ENCODE results near the gene TP63.

The TP63 gene

GRCh38 chr3:189909139-189909538 lies 277.9 kb downstream of the TP63 start:
- TF ChIP-seq MAX (IDR thresholded peaks at IDR 0.05; ENCODE audit: low read depth, low read length) (no peak), POLR2A (IDR thresholded peaks at IDR 0.05; ENCODE audit: extremely low read depth, insufficient read length) (no peak), MYC (IDR thresholded peaks at IDR 0.05; ENCODE audit: low read depth, low read length) (no peak), CTCF (IDR thresholded peaks at IDR 0.05; ENCODE audit: low read depth, low read length) (no peak)
- DNase-seq (ENCODE audit: low read depth), result no peak

GRCh38 chr3:189909573-189909972 lies 278.4 kb downstream of the TP63 start:
- TF ChIP-seq MAX (IDR thresholded peaks at IDR 0.05; ENCODE audit: low read depth, low read length) (no peak), POLR2A (IDR thresholded peaks at IDR 0.05; ENCODE audit: extremely low read depth, insufficient read length) (no peak), CTCF (IDR thresholded peaks at IDR 0.05; ENCODE audit: low read depth, low read length) (no peak), MYC (IDR thresholded peaks at IDR 0.05; ENCODE audit: low read depth, low read length) (no peak)
- no peak for DNase-seq (ENCODE audit: low read depth)
- H3K4me3 ChIP-seq (ENCODE audit: low read depth, low read length), result no peak overlapping the region

More at GRCh38 chr3:189909139-189909538, 277.9 kb downstream of the TP63 start:
- no peak overlapping the region for H3K4me3 ChIP-seq (ENCODE audit: low read depth, low read length)

GRCh38 chr3:189911001-189911400 lies 279.8 kb downstream of the TP63 start:
- H3K4me3 ChIP-seq (ENCODE audit: low read depth, low read length), result no peak overlapping the region
- TF ChIP-seq CTCF (IDR thresholded peaks at IDR 0.05; ENCODE audit: low read depth, low read length) (no peak), MAX (IDR thresholded peaks at IDR 0.05; ENCODE audit: low read depth, low read length) (no peak), MYC (IDR thresholded peaks at IDR 0.05; ENCODE audit: low read depth, low read length) (no peak), POLR2A (IDR thresholded peaks at IDR 0.05; ENCODE audit: extremely low read depth, insufficient read length) (no peak)
- DNase-seq (ENCODE audit: low read depth), result no peak

GRCh38 chr3:189914799-189915198 lies 283.6 kb downstream of the TP63 start:
- DNase-seq (ENCODE audit: low read depth), result peak; percentile 75
- no peak for TF ChIP-seq CTCF (IDR thresholded peaks at IDR 0.05; ENCODE audit: low read depth, low read length)
- TF ChIP-seq MAX (IDR thresholded peaks at IDR 0.05; ENCODE audit: low read depth, low read length), result no peak
- TF ChIP-seq POLR2A (IDR thresholded peaks at IDR 0.05; ENCODE audit: extremely low read depth, insufficient read length), result no peak
- no peak for TF ChIP-seq MYC (IDR thresholded peaks at IDR 0.05; ENCODE audit: low read depth, low read length)
- H3K4me3 ChIP-seq (ENCODE audit: low read depth, low read length), result no peak overlapping the region

GRCh38 chr3:189921770-189922169 lies 290.6 kb downstream of the TP63 start:
- H3K4me3 ChIP-seq (ENCODE audit: low read depth, low read length), result no peak overlapping the region
- TF ChIP-seq MYC (IDR thresholded peaks at IDR 0.05; ENCODE audit: low read depth, low read length) (no peak), POLR2A (IDR thresholded peaks at IDR 0.05; ENCODE audit: extremely low read depth, insufficient read length) (no peak), CTCF (IDR thresholded peaks at IDR 0.05; ENCODE audit: low read depth, low read length) (no peak), MAX (IDR thresholded peaks at IDR 0.05; ENCODE audit: low read depth, low read length) (no peak)
- no peak for DNase-seq (ENCODE audit: low read depth)
